ENCODE data around the gene RBM8A. TPM values are rescaled to one million over a fixed set of nuclear protein-coding genes. Genes with fewer than 3 reads are reported as not detected.

The RBM8A gene
- total and polyA plus RNA-seq, 2 donors (not counting 1 experiment from before 2014, with no cell fraction given) = 137 to 169 TPM

- Mint-ChIP-seq H3K27me3 (peaks cover 6% of the 10 kb centered on the region), H3K27ac (no peak overlapping the region), H3K4me3 (no peak overlapping the region), H3K9me3 (ENCODE audit: insufficient read depth) (no peaks in the 10 kb centered on the region), H3K4me1 (peaks cover 16% of the 10 kb centered on the region)
- H3K36me3 ChIP-seq (replicated peaks in 1 of 2; ENCODE audit: control extremely low read depth in 1 of 2, control insufficient read depth in 1 of 2, extremely low read depth in 1 of 2, insufficient read depth in 2 of 2, low read length in 1 of 2) = no peaks in the 10 kb centered on the region
- no peak overlapping the region for H3K9ac ChIP-seq (ENCODE audit: low read length)
- no peaks in the 10 kb centered on the region for H3K79me2 ChIP-seq (ENCODE audit: control insufficient read depth, insufficient read depth, low read length)
- TF ChIP-seq, protein P1, sequence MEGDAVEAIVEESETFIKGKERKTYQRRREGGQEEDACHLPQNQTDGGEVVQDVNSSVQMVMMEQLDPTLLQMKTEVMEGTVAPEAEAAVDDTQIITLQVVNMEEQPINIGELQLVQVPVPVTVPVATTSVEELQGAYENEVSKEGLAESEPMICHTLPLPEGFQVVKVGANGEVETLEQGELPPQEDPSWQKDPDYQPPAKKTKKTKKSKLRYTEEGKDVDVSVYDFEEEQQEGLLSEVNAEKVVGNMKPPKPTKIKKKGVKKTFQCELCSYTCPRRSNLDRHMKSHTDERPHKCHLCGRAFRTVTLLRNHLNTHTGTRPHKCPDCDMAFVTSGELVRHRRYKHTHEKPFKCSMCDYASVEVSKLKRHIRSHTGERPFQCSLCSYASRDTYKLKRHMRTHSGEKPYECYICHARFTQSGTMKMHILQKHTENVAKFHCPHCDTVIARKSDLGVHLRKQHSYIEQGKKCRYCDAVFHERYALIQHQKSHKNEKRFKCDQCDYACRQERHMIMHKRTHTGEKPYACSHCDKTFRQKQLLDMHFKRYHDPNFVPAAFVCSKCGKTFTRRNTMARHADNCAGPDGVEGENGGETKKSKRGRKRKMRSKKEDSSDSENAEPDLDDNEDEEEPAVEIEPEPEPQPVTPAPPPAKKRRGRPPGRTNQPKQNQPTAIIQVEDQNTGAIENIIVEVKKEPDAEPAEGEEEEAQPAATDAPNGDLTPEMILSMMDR (IDR thresholded peaks at IDR 0.05) = no peak
- TF ChIP-seq EZH2 (IDR thresholded peaks at IDR 0.05; ENCODE audit: borderline replicate concordance, insufficient read depth, low read depth, low read length, poor library complexity, severe bottlenecking) = no peak
- DNase-seq (no peak), ATAC-seq (ENCODE audit: low read depth) (no peak)
- CTCF ChIA-PET = interaction anchor here (0.6 to 3.9 kb wide), 4 partner anchors 20 to 123 kb away, joined by 3 to 28 read pairs (median 10); partner anchors contain the start of gene ITGA10
- H3K4me3 ChIP-seq (ENCODE audit: control extremely low read depth in 1 of 5, extremely low read depth in 1 of 5, insufficient read depth in 1 of 5, low read depth in 2 of 5, low read length in 4 of 5) = no peak overlapping the region
- no peak overlapping the region for H2AFZ ChIP-seq (ENCODE audit: insufficient read depth, low read depth, low read length, poor library complexity, severe bottlenecking)
- peaks cover 11 to 12% of the 10 kb centered on the region in 2 donors for H3K4me1 ChIP-seq (ENCODE audit: control insufficient read depth in 2 of 2, insufficient read depth in 2 of 2, low read length in 2 of 2)
- 96% methylated on average over 3 of the region's 3 CpGs for WGBS (ENCODE audit: insufficient coverage)
- no peaks in the 10 kb centered on the region for H3K9me3 ChIP-seq (ENCODE audit: control extremely low read depth in 1 of 3, control insufficient read depth in 2 of 3, insufficient read depth in 1 of 3, low read length in 2 of 3)
- peaks cover 0 to 6% (median 4%) of the 10 kb centered on the region in 4 experiments for H3K27me3 ChIP-seq (replicated peaks in 1 of 4; ENCODE audit: control extremely low read depth in 1 of 4, control insufficient read depth in 3 of 4, insufficient read depth in 4 of 4, low read length in 3 of 4)
- H4K20me1 ChIP-seq (ENCODE audit: control insufficient read depth, insufficient read depth, low read length, poor library complexity, severe bottlenecking) = no peaks in the 10 kb centered on the region
- intact Hi-C loops (cut with micrococcal nuclease) = loop anchor here (5.0 kb wide), 1 partner anchor 42 kb away; the partner anchor contains the start of gene NUDT17
- H3K4me2 ChIP-seq (replicated peaks; ENCODE audit: low read depth, low read length, poor library complexity, severe bottlenecking) = no peak overlapping the region
- POLR2A ChIA-PET = interaction anchor here (0.6 kb wide), 1 partner anchor 30 kb away, joined by 3 read pairs; no protein-coding TSS in a partner anchor
- no peak overlapping the region for H3K27ac ChIP-seq (ENCODE audit: low read length in 2 of 2)
Observed at GRCh38 chr1:145889722-145890121, 37.6 kb downstream of the RBM8A start.

DNA sequence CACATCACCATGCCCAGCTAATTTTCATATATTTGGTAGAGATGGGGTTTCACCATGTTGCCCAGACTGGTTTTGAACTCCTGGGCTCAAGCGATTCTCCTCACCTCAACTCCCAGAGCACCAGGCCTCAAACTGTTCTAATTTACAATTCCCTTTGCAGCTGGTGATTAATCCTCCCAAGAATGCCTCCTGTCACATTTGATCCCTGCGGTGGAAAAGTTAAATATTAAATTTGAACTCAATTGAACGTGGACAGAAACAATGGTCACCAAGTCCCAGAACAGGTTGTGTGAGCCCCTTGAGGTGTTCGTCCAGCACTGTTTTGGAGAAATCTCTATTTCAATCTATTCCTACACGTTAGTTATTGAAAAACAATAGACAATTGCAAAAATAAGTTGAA lies 39.7 kb downstream of the RBM8A start:
- peaks cover 24% of the 10 kb centered on the region for H3K27me3 Mint-ChIP-seq
- intact Hi-C loops (cut with micrococcal nuclease) = loop anchor here (5.0 kb wide), 1 partner anchor 40 kb away; the partner anchor contains the start of gene NUDT17
- no peaks in the 10 kb centered on the region for H3K79me2 ChIP-seq (ENCODE audit: control insufficient read depth, insufficient read depth, low read length)
- H3K36me3 ChIP-seq (replicated peaks in 1 of 2; ENCODE audit: control extremely low read depth in 1 of 2, control insufficient read depth in 1 of 2, extremely low read depth in 1 of 2, insufficient read depth in 2 of 2, low read length in 1 of 2) = no peaks in the 10 kb centered on the region
- DNase-seq (no peak), ATAC-seq (ENCODE audit: low read depth) (no peak)
- H3K9me3 Mint-ChIP-seq (ENCODE audit: insufficient read depth) = no peaks in the 10 kb centered on the region
- CTCF ChIA-PET = no interaction called here
- H3K27ac ChIP-seq (ENCODE audit: low read length in 2 of 2) = no peak overlapping the region
- peaks cover 21% of the 10 kb centered on the region for H3K4me1 Mint-ChIP-seq
- peaks cover 11 to 12% of the 10 kb centered on the region in 2 donors for H3K4me1 ChIP-seq (ENCODE audit: control insufficient read depth in 2 of 2, insufficient read depth in 2 of 2, low read length in 2 of 2)
- POLR2A ChIA-PET = interaction anchor here (4.2 kb wide), 1 partner anchor 28 kb away, joined by 22 read pairs; the partner anchor contains the start of gene PIAS3
- H2AFZ ChIP-seq (ENCODE audit: insufficient read depth, low read depth, low read length, poor library complexity, severe bottlenecking) = no peak overlapping the region
- no peak overlapping the region for H3K4me3 ChIP-seq (ENCODE audit: control extremely low read depth in 1 of 5, extremely low read depth in 1 of 5, insufficient read depth in 1 of 5, low read depth in 2 of 5, low read length in 4 of 5)
- TF ChIP-seq EZH2 (IDR thresholded peaks at IDR 0.05; ENCODE audit: borderline replicate concordance, insufficient read depth, low read depth, low read length, poor library complexity, severe bottlenecking) = no peak
- H3K9me3 ChIP-seq (ENCODE audit: control extremely low read depth in 1 of 3, control insufficient read depth in 2 of 3, insufficient read depth in 1 of 3, low read length in 2 of 3) = no peaks in the 10 kb centered on the region
- no peak overlapping the region for H3K4me2 ChIP-seq (replicated peaks; ENCODE audit: low read depth, low read length, poor library complexity, severe bottlenecking)
- no peak overlapping the region for H3K27ac Mint-ChIP-seq
- WGBS (ENCODE audit: insufficient coverage) = no CpG with 5 or more reads among the region's 5 CpGs
- H3K4me3 Mint-ChIP-seq = no peak overlapping the region
- no peak overlapping the region for H3K9ac ChIP-seq (ENCODE audit: low read length)
- H4K20me1 ChIP-seq (ENCODE audit: control insufficient read depth, insufficient read depth, low read length, poor library complexity, severe bottlenecking) = no peaks in the 10 kb centered on the region
- peaks cover 0 to 20% (median 18%) of the 10 kb centered on the region in 4 experiments for H3K27me3 ChIP-seq (replicated peaks in 1 of 4; ENCODE audit: control extremely low read depth in 1 of 4, control insufficient read depth in 3 of 4, insufficient read depth in 4 of 4, low read length in 3 of 4)
